ENCODE results near the gene KISS1R.

Gene KISS1R

GRCh38 chr19:867855-868457 lies 49.2 kb upstream of the KISS1R start (continued):
- TF ChIP-seq TSHZ2 (CRISPR knock-in tag; IDR thresholded peaks at IDR 0.05) (no peak), ZC3H10 (CRISPR knock-in tag; IDR thresholded peaks at IDR 0.05) (no peak), CREB5 (CRISPR knock-in tag; IDR thresholded peaks at IDR 0.05; ENCODE audit: low read depth) (no peak)

GRCh38 chr19:868458-869244 lies 48.5 kb upstream of the KISS1R start:
- TF ChIP-seq ZNF8 (CRISPR knock-in tag; IDR thresholded peaks at IDR 0.05) (no peak), OSR1 (CRISPR knock-in tag; IDR thresholded peaks at IDR 0.05) (no peak), GLIS3 (CRISPR knock-in tag; IDR thresholded peaks at IDR 0.05) (no peak), CSDC2 (CRISPR knock-in tag; IDR thresholded peaks at IDR 0.05) (no peak), CREB5 (CRISPR knock-in tag; IDR thresholded peaks at IDR 0.05; ENCODE audit: low read depth) (no peak), ARNTL (CRISPR knock-in tag; IDR thresholded peaks at IDR 0.05; ENCODE audit: borderline replicate concordance, low read depth) (no peak), ZFP3 (CRISPR knock-in tag; IDR thresholded peaks at IDR 0.05) (no peak), ESRRG (CRISPR knock-in tag; IDR thresholded peaks at IDR 0.05) (no peak), RARB (CRISPR knock-in tag; IDR thresholded peaks at IDR 0.05) (no peak), ZFP30 (CRISPR knock-in tag; IDR thresholded peaks at IDR 0.05) (no peak), ZC3H10 (CRISPR knock-in tag; IDR thresholded peaks at IDR 0.05) (no peak), POU6F1 (CRISPR knock-in tag; IDR thresholded peaks at IDR 0.05; ENCODE audit: borderline replicate concordance, low read depth) (no peak), ZNF70 (CRISPR knock-in tag; IDR thresholded peaks at IDR 0.05) (no peak), SNAI2 (CRISPR knock-in tag; IDR thresholded peaks at IDR 0.05) (no peak), TSHZ2 (CRISPR knock-in tag; IDR thresholded peaks at IDR 0.05) (no peak), TCF4 (CRISPR knock-in tag; IDR thresholded peaks at IDR 0.05; ENCODE audit: borderline replicate concordance) (no peak)
- TF ChIP-seq, protein P1, sequence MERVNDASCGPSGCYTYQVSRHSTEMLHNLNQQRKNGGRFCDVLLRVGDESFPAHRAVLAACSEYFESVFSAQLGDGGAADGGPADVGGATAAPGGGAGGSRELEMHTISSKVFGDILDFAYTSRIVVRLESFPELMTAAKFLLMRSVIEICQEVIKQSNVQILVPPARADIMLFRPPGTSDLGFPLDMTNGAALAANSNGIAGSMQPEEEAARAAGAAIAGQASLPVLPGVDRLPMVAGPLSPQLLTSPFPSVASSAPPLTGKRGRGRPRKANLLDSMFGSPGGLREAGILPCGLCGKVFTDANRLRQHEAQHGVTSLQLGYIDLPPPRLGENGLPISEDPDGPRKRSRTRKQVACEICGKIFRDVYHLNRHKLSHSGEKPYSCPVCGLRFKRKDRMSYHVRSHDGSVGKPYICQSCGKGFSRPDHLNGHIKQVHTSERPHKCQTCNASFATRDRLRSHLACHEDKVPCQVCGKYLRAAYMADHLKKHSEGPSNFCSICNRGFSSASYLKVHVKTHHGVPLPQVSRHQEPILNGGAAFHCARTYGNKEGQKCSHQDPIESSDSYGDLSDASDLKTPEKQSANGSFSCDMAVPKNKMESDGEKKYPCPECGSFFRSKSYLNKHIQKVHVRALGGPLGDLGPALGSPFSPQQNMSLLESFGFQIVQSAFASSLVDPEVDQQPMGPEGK (CRISPR knock-in tag; IDR thresholded peaks at IDR 0.05; ENCODE audit: borderline replicate concordance), result no peak
- no peak for ATAC-seq

All from SK-N-SH treated with all-trans-retinoic acid at 6 μM for 48 hours (cell line).